NB4 (cell line): Measurements from ENCODE around the gene ARID3C.

Experiments
- DNase-seq: peaks from one replicate; pipeline ENCODE4 v3.0.0; 2010; ENCODE audit warnings: low read depth
- H3K4me3 ChIP-seq: one replicate; pipeline ENCODE4 v1.5.1; 2011; ENCODE audit warnings: mild to moderate bottlenecking, low read depth, low read length, moderate library complexity
- MYC ChIP-seq: IDR thresholded peaks from 2 replicates; pipeline ENCODE4 v1.6.1; 2011; ENCODE audit warnings: low read depth, low read length
- POLR2A ChIP-seq: IDR thresholded peaks from 2 replicates; pipeline ENCODE4 v1.6.1; 2011; ENCODE audit warnings: mild to moderate bottlenecking; ENCODE audit not compliant: insufficient read length; ENCODE audit errors: extremely low read depth
- TF ChIP-seq, protein P1 (sequence below): IDR thresholded peaks from one replicate; pipeline ENCODE4 v1.5.1; 2012; ENCODE audit warnings: low read depth, low read length
- TF ChIP-seq, protein P2 (sequence below): IDR thresholded peaks from 2 replicates; pipeline ENCODE4 v1.6.1; 2011; ENCODE audit warnings: low read depth, low read length

The ARID3C gene

DNA sequence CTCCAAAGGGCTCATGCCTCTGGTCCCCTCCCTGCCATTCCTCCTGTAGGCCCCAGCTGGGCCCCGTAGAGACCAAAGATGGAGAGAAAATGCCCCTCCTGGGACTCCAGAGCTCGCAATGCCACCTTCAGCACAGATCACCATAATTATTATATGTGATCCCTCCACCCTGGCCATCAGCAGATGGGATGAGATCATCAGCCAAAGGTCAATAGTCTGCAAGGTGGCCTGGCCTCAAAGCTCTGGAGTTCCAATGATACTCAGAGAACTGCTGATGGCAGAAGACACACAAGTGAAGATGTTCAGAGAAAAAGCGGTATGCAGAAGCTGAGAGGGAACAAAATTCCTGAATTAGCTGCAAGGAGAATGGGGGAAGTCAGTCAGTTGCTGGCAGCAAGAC lies 22.0 kb downstream of the ARID3C start:
- no peak overlapping the region for H3K4me3 ChIP-seq
- no peak for DNase-seq
- TF ChIP-seq POLR2A (no peak), MYC (no peak)
- TF ChIP-seq, protein P1, sequence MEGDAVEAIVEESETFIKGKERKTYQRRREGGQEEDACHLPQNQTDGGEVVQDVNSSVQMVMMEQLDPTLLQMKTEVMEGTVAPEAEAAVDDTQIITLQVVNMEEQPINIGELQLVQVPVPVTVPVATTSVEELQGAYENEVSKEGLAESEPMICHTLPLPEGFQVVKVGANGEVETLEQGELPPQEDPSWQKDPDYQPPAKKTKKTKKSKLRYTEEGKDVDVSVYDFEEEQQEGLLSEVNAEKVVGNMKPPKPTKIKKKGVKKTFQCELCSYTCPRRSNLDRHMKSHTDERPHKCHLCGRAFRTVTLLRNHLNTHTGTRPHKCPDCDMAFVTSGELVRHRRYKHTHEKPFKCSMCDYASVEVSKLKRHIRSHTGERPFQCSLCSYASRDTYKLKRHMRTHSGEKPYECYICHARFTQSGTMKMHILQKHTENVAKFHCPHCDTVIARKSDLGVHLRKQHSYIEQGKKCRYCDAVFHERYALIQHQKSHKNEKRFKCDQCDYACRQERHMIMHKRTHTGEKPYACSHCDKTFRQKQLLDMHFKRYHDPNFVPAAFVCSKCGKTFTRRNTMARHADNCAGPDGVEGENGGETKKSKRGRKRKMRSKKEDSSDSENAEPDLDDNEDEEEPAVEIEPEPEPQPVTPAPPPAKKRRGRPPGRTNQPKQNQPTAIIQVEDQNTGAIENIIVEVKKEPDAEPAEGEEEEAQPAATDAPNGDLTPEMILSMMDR, result no peak
- TF ChIP-seq, protein P2, sequence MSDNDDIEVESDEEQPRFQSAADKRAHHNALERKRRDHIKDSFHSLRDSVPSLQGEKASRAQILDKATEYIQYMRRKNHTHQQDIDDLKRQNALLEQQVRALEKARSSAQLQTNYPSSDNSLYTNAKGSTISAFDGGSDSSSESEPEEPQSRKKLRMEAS, result no peak

DNA sequence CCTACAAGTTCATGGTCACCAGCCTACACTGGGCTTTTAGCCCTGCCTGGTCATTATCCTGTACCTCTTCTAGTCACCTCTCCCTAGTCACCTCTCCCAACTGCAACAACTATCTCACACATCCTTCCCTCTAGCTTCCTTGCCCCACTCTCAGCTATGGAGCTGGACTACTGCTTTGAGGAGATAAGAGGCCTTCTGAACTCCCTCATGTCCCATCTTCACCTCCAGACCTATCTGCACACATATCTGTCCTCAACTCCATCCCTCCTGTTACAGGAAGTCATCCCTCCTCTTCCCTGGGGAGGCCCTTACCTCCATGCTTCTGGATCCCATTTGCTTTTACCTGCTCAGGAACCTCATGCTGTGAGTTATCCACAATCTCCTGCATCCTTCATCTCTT lies 22.7 kb downstream of the ARID3C start:
- TF ChIP-seq POLR2A (no peak), MYC (no peak)
- TF ChIP-seq, protein P1, result no peak
- TF ChIP-seq, protein P2, result no peak
- no peak for DNase-seq
- H3K4me3 ChIP-seq, result no peak overlapping the region

DNA sequence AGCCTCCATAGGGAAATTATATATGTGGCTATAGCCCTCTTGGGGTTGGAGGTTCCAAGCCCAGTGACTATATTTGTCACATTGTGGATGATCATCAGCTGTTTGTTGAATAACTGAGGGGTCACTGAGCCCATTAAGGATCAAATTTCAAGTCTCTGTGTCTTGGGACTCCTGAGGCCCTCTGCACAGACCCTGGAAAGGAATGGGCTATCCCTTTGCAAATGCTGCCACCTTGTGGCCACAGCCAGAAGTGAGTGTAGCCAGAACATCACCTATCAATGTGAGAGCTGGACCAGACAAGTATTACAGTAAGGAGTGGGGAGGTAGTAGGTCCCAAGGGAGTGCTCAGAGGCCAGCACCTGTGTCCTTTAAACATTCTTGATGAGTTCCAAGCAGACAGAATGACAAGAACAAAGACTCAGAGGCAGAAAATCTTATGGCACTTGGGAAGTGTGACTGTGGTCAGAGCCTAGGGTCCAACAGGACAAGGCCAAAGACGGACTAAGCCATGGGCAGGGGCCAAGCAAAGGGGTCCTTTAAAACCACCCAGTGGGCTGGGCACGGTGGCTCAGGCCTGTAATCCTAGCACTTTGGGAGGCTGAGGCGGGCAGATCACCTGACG lies 25.1 kb downstream of the ARID3C start:
- no peak overlapping the region for H3K4me3 ChIP-seq
- DNase-seq, result peak; percentile 88
- TF ChIP-seq, protein P2, result no peak
- TF ChIP-seq, protein P1, result peak; percentile 100
- TF ChIP-seq POLR2A (no peak), MYC (no peak)

DNA sequence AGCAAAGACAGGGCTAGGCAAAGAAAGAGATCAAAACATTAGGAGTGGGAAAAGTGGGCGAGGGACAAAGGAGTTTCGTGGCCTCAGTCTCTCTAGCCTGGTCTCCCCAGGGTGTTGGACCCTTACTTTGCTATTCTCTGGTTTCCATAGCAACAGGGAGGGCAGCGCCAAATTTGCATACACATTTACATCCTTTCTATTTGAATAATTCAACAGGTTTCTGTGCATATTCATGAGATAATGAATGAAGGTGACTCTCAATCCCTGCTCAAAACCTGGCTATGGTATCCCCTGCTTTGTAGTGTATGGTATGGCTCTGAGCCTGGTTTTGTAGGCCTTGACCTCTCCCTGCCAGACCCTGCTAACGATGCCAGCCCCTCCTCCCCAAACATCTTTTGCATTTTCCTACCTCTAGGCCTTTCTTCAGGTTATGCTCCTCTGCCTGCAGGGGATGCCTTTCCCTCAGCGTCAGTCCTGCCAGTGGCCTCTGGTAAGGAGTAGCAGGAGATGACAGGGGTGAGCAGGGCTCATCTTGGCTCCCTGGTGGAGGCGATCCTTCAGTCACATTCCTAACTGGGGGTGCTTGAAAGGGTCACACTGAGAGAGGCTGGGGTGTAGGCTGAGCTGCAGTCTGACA lies 26.8 kb downstream of the ARID3C start:
- DNase-seq, result no peak
- TF ChIP-seq POLR2A (no peak), MYC (no peak)
- TF ChIP-seq, protein P1, result no peak
- TF ChIP-seq, protein P2, result no peak
- no peak overlapping the region for H3K4me3 ChIP-seq

DNA sequence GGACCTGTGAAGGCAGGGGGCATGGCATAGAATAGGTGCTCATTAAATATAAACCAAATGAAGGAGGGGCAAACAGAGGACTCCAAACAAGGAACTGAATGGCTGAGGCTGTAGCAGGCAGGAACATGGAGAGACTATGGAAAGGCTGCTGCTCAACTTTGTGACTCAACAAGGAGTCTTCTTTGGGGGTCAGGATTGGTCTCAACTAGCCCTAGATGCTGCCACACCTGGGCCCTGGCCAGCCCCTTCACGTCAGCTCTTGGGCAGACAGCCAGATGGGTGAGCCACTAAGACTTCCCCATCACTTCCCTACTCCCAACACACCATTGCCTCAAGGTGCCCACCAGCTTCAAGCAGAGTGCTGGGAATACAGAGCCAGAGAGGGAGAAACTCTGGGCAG lies 28.0 kb downstream of the ARID3C start:
- TF ChIP-seq, protein P1, result no peak
- TF ChIP-seq, protein P2, result no peak
- TF ChIP-seq MYC (no peak), POLR2A (no peak)
- DNase-seq, result no peak
- H3K4me3 ChIP-seq, result no peak overlapping the region
